SJSA1 (cell line): ENCODE data around the gene RABGAP1L. TPM values are rescaled to one million over a fixed set of nuclear protein-coding genes. Genes with fewer than 3 reads are reported as not detected.
A peak's percentile ranks its signal among the peaks of the same experiment; 100 is the strongest.

Experiments used
- DNase-seq, 2 experiments: peaks; one replicate each; pipeline ENCODE4 v3.0.0-alpha.2; 2015 to 2020; ENCODE audit warnings: low spot score in 2 of 2, low read depth in 1 of 2
- H3K27ac ChIP-seq: fragments of 250-450 bp; sonication (Bioruptor Pico); 2 replicates; pipeline ENCODE4 v1.5.1; 2020; ENCODE audit warnings: mild to moderate bottlenecking, moderate library complexity
- H3K27me3 ChIP-seq: fragments of 250-450 bp; sonication (Bioruptor Pico); replicated peaks from 2 replicates; pipeline ENCODE4 v1.5.1; 2020; ENCODE audit warnings: mild to moderate bottlenecking, moderate library complexity
- H3K36me3 ChIP-seq: fragments of 250-450 bp; sonication (Bioruptor Pico); 2 replicates; pipeline ENCODE4 v1.5.1; 2020; ENCODE audit warnings: mild to moderate bottlenecking
- H3K4me1 ChIP-seq: fragments of 250-450 bp; sonication (Bioruptor Pico); replicated peaks from 2 replicates; pipeline ENCODE4 v1.6.1; 2021; ENCODE audit warnings: mild to moderate bottlenecking
- H3K4me3 ChIP-seq: fragments of 250-450 bp; sonication (Bioruptor Pico); 2 replicates; pipeline ENCODE4 v1.5.1; 2020; ENCODE audit warnings: mild to moderate bottlenecking
- H3K9me3 ChIP-seq: fragments of 250-450 bp; sonication (Bioruptor Pico); replicated peaks from 2 replicates; pipeline ENCODE4 v1.5.1; 2020; ENCODE audit warnings: mild to moderate bottlenecking
- total RNA-seq: library from RNA; depleted of rRNA; stranded (reverse); fragments of >200 nt; shearing (Covaris generic); gene quantifications from 2 replicates; pipeline ENCODE4 v1.2.3, GENCODE V29; 2014

RABGAP1L gene
- total RNA-seq, 1 experiment from 2014 or later = 24.6 TPM

- DNase-seq = no peak
- Histone ChIP-seq H3K4me3 (no peak overlapping the region), H3K27ac (peak overlapping the region; percentile 76), H3K9me3 (peaks cover 3% of the 10 kb centered on the region; the same call in 1 of the 2 replicates), H3K4me1 (peaks cover 63% of the 10 kb centered on the region), H3K36me3 (peaks cover 16% of the 10 kb centered on the region), H3K27me3 (no peaks in the 10 kb centered on the region)
Measured at GRCh38 chr1:174997041-174997440, 837.7 kb downstream of the RABGAP1L start.

- H3K27ac ChIP-seq = peak overlapping the region; percentile 99
- peak in 1 of 2 experiments; percentile 54 for DNase-seq
- H3K27me3 ChIP-seq = no peaks in the 10 kb centered on the region
- H3K4me1 ChIP-seq = peaks cover 48% of the 10 kb centered on the region
- H3K4me3 ChIP-seq = peak overlapping the region; percentile 83
- H3K36me3 ChIP-seq = peaks cover 20% of the 10 kb centered on the region
- peaks cover 3% of the 10 kb centered on the region; the same call in 1 of the 2 replicates for H3K9me3 ChIP-seq
Measured at GRCh38 chr1:174998569-174999215, 839.4 kb downstream of the RABGAP1L start.

GRCh38 chr1:174999216-174999935, 840.1 kb downstream of the RABGAP1L start:
- peak overlapping the region; percentile 99 for H3K27ac ChIP-seq
- H3K4me1 ChIP-seq = peaks cover 44% of the 10 kb centered on the region
- H3K9me3 ChIP-seq = peaks cover 3% of the 10 kb centered on the region; the same call in 1 of the 2 replicates
- peak overlapping the region; percentile 83 for H3K4me3 ChIP-seq
- H3K27me3 ChIP-seq = no peaks in the 10 kb centered on the region
- H3K36me3 ChIP-seq = peaks cover 21% of the 10 kb centered on the region
- DNase-seq = peak; percentile 98 to 100

- Histone ChIP-seq H3K4me1 (peaks cover 37% of the 10 kb centered on the region), H3K9me3 (peaks cover 3% of the 10 kb centered on the region; the same call in 1 of the 2 replicates), H3K27ac (peak within 1 kb of the TSS; percentile 99), H3K27me3 (no peaks in the 10 kb centered on the region), H3K36me3 (peaks cover 28% of the 10 kb centered on the region), H3K4me3 (peak within 1 kb of the TSS; percentile 83)
- no peak for DNase-seq
Measured at GRCh38 chr1:174999936-175000696, 840.8 kb downstream of the RABGAP1L start, which contains the start of gene CACYBP. TSS of gene CACYBP (plus strand) at chr1:174999947. CDS start at chr1:175000181, 234 bp downstream.

- H3K27ac ChIP-seq = peak overlapping the region; percentile 59
- H3K36me3 ChIP-seq = peaks cover 34% of the 10 kb centered on the region
- peaks cover 30% of the 10 kb centered on the region for H3K4me1 ChIP-seq
- H3K27me3 ChIP-seq = no peaks in the 10 kb centered on the region
- H3K4me3 ChIP-seq = peak overlapping the region; percentile 83
- no peak for DNase-seq
- peaks cover 3% of the 10 kb centered on the region; the same call in 1 of the 2 replicates for H3K9me3 ChIP-seq
Measured at GRCh38 chr1:175000697-175001187, 841.4 kb downstream of the RABGAP1L start.

GRCh38 chr1:175002910-175003517, 843.7 kb downstream of the RABGAP1L start:
- peaks cover 51% of the 10 kb centered on the region for H3K36me3 ChIP-seq
- no peak overlapping the region for H3K4me3 ChIP-seq
- no peaks in the 10 kb centered on the region for H3K9me3 ChIP-seq
- no peak overlapping the region for H3K27ac ChIP-seq
- H3K27me3 ChIP-seq = no peaks in the 10 kb centered on the region
- peaks cover 14% of the 10 kb centered on the region for H3K4me1 ChIP-seq
- no peak for DNase-seq

GRCh38 chr1:175003521-175003920, 844.2 kb downstream of the RABGAP1L start:
- Histone ChIP-seq H3K4me3 (no peak overlapping the region), H3K36me3 (peaks cover 53% of the 10 kb centered on the region), H3K27me3 (no peaks in the 10 kb centered on the region), H3K4me1 (peaks cover 12% of the 10 kb centered on the region), H3K27ac (no peak overlapping the region), H3K9me3 (no peaks in the 10 kb centered on the region)
- no peak for DNase-seq

- H3K36me3 ChIP-seq = peaks cover 65% of the 10 kb centered on the region
Measured at GRCh38 chr1:175005085-175005783, 845.9 kb downstream of the RABGAP1L start.

GRCh38 chr1:175009532-175009931, 850.2 kb downstream of the RABGAP1L start:
- DNase-seq = no peak
- H3K9me3 ChIP-seq = no peaks in the 10 kb centered on the region
- no peaks in the 10 kb centered on the region for H3K27me3 ChIP-seq
- no peak overlapping the region for H3K4me3 ChIP-seq
- H3K4me1 ChIP-seq = no peaks in the 10 kb centered on the region
- no peak overlapping the region for H3K27ac ChIP-seq
- H3K36me3 ChIP-seq = peaks cover 97% of the 10 kb centered on the region

More at GRCh38 chr1:175005085-175005783, 845.9 kb downstream of the RABGAP1L start:
- H3K9me3 ChIP-seq = no peaks in the 10 kb centered on the region
- DNase-seq = no peak
- no peaks in the 10 kb centered on the region for H3K27me3 ChIP-seq
- H3K4me1 ChIP-seq = peaks cover 6% of the 10 kb centered on the region
- no peak overlapping the region for H3K4me3 ChIP-seq
- H3K27ac ChIP-seq = no peak overlapping the region

GRCh38 chr1:175013445-175013844, 854.1 kb downstream of the RABGAP1L start:
- Histone ChIP-seq H3K27me3 (no peaks in the 10 kb centered on the region), H3K27ac (no peak overlapping the region), H3K4me3 (no peak overlapping the region), H3K36me3 (peaks cover 93% of the 10 kb centered on the region), H3K9me3 (no peaks in the 10 kb centered on the region), H3K4me1 (peaks cover 17% of the 10 kb centered on the region)
- DNase-seq = no peak

- peaks cover 17% of the 10 kb centered on the region for H3K4me1 ChIP-seq
- peak overlapping the region; percentile 58 for H3K27ac ChIP-seq
- no peaks in the 10 kb centered on the region for H3K9me3 ChIP-seq
- H3K36me3 ChIP-seq = peaks cover 76% of the 10 kb centered on the region
- no peaks in the 10 kb centered on the region for H3K27me3 ChIP-seq
- no peak overlapping the region for H3K4me3 ChIP-seq
- DNase-seq = peak in 1 of 2 experiments; percentile 65
Measured at GRCh38 chr1:175015243-175015642, 855.9 kb downstream of the RABGAP1L start.

- Histone ChIP-seq H3K4me3 (no peak overlapping the region), H3K4me1 (peaks cover 20% of the 10 kb centered on the region), H3K27me3 (no peaks in the 10 kb centered on the region), H3K36me3 (peaks cover 35% of the 10 kb centered on the region), H3K9me3 (no peaks in the 10 kb centered on the region), H3K27ac (no peak overlapping the region)
- no peak for DNase-seq
Measured at GRCh38 chr1:175019524-175019923, 860.2 kb downstream of the RABGAP1L start.
